Fibroblast of pulmonary artery (primary cell): ENCODE measurements around the gene FKRP.

Source experiments
- DNase-seq: peaks from one replicate; pipeline ENCODE4 v3.0.0-alpha.2; 2010; ENCODE audit warnings: low read depth
- H3K4me3 ChIP-seq: replicated peaks from 2 replicates; pipeline ENCODE4 v1.5.1; 2011; ENCODE audit warnings: low read depth, mild to moderate bottlenecking, control low read depth, low read length, moderate library complexity
- CTCF ChIP-seq: IDR thresholded peaks from 2 replicates; pipeline ENCODE4 v1.5.1; 2011; ENCODE audit warnings: mild to moderate bottlenecking, control low read depth, low read length, inconsistent platforms; ENCODE audit errors: missing control alignments

FKRP gene

GRCh38 chr19:46783670-46784069 lies 37.8 kb downstream of the FKRP start:
- TF ChIP-seq CTCF: no peak
- DNase-seq: no peak
- peak overlapping the region; percentile 87 for H3K4me3 ChIP-seq

DNA sequence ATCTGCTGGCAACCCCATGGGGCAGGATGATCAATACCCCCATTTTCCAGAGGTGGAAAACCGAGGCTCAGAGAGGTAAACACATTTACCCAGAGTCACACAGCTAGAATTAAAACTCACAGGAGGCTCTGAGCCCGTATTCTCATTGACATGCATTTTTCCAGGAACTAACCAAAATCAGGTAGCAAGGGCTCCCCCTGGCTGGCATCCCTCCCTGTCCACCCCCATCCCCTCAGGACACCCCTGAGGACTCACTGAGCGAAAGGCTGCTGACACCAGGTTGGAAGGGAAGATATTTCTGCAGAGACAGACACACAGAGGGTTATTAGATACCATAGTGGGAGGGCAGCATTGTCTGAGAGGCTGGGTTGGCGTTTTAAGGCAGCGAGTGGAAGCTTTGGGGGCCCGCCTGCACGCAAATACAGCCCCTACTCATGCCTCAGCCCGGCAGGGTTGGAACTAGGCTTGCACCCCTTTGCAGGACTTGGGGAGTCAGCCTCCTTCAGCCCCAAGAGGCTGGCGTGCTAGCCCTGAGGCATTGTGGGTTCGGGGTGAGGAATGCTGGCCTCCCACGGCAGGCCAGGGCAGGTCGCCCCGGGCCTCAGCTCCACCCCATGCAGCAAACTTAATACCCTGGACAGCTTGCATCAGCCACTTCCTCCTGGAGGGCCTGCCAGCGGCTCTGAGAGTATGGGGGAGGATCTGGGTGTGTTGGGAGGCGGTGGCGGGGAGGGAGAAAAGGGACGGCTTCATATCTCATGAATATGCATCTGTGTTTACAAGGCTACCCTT lies 38.6 kb downstream of the FKRP start:
- peak; percentile 90 for DNase-seq
- peak overlapping the region; percentile 87 for H3K4me3 ChIP-seq
- peak; percentile 37 for TF ChIP-seq CTCF

DNA sequence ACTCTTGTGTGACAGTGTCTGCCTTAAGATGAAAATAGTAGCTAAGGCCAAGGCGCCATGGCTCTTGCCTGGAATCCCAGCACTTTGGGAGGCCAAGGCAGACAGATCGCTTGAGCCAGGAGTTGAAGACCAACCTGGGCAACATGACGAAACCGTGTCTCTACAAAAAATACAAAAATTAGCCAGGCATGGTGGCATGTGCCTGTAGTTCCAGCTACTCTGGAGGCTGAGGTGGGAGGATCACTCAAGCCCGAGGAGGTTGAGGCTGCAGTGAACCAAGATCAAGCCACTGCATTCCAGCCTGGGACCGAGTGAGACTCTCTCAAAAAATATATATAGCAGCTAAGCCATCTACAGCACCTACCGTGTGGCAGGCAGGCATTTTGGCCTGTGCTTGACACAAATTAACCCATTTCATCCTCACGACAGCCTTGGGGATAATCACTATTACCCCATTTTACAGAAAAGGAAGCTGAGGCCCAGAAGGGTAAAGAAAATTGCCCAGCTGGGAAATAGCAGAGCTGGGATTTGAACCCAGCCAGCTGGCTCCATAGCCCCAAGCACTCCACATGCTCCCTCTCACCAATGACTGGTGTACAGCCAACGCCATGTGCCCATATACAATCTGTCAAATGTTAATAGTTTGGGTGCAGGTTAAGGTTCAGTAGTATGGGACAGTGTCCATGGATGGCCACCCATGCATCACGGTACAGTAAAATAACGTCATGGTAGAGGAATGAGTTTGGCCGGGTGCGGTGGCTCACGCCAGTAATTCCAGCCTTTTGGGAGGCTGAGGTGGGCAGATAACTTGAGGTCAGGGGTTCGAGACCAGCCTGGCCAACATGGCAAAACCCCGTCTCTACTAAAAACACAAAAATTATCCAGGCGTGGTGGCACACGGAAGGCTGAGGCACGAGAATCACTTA lies 39.5 kb downstream of the FKRP start:
- peak overlapping the region; percentile 87 for H3K4me3 ChIP-seq
- no peak for TF ChIP-seq CTCF
- no peak for DNase-seq

GRCh38 chr19:46785980-46786235 lies 40.1 kb downstream of the FKRP start:
- no peak for TF ChIP-seq CTCF
- no peak for DNase-seq
- H3K4me3 ChIP-seq: peak overlapping the region; percentile 87

DNA sequence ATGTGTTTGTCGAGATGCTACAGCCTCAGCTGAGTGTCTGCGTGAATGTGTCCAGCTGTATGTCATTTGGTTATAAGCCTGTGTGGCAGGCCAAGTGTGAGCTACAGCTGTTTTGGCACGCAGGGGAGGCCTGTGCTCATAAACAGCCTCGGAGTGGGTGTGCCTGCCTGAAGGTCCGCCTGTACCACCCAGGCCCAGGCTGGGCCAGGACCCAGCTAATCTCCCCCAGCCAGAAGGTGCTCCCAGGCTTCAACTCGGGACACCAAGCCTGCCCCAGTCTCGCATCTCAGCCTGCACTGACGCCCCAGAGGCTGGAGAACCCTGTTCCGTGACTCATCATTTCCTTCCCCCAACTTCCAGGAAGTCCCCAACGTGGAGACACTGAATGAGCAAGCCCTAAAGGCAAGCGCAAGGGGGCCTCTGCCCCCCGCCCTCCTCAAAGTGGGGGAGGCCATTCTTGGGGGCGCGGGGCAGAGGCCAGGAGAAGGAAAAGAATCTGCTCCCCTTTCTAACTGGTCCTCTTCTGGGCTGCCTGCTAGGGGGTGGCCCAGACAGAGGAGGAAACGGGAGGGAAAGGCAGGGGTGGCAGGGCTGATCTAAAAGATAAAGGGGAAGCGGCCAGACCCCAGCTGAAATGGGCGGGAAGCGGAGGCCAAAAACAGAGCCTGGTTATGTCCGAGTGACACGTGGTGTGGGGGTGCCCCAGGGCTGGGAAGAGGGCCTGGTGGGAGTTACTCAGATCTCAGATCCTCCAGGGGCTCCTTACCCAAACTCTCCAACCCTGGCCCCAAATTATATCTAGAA lies 40.6 kb downstream of the FKRP start:
- TF ChIP-seq CTCF: no peak
- DNase-seq: peak; percentile 75

GRCh38 chr19:46787040-46787330 lies 41.1 kb downstream of the FKRP start:
- DNase-seq: no peak
- TF ChIP-seq CTCF: no peak
- H3K4me3 ChIP-seq: peak overlapping the region; percentile 87

More for the DNA sequence above, 40.6 kb downstream of the FKRP start:
- peak overlapping the region; percentile 87 for H3K4me3 ChIP-seq
